GM12878 (cell line): ENCODE measurements around the gene KLRB1. TPM values are rescaled to one million over a fixed set of nuclear protein-coding genes. Genes with fewer than 3 reads are reported as not detected.

Source experiments
- ATAC-seq: fragments of 200-7000 bp; cut with Tn5 transposase; 3 replicates; pipeline ENCODE4 v1.9.1; 2020; ENCODE audit warnings: mild to moderate bottlenecking, moderate library complexity
- BruUV-seq: library from RNA; stranded (reverse); fragments of 400-500 nt; replicated peaks from 2 replicates; lab custom pipeline; 2021; lab: Mats Ljungman, UMichigan
- CTCF ChIA-PET: fragments of 300-600 bp; sonication (Branson Sonifier 250); formaldehyde crosslinking; extraction: SDS; loops from one replicate; lab custom pipeline; 2021; ENCODE audit warnings: inconsistent platforms; lab: Yijun Ruan, JAX
- POLR2A ChIA-PET: fragments of 350-600 bp; formaldehyde crosslinking; extraction: SDS; loops from one replicate; lab custom pipeline; 2021; ENCODE audit warnings: inconsistent platforms; lab: Charles Lee
- RAD21 ChIA-PET: fragments of 300-600 bp; sonication (Branson Sonifier 250); formaldehyde crosslinking; loops from one replicate; lab custom pipeline; 2023; ENCODE audit warnings: antibody characterized with exemption; ENCODE audit not compliant: unreplicated experiment; lab: Charles Lee
- SMC1A ChIA-PET: fragments of 300-600 bp; sonication (Branson Sonifier 250); formaldehyde crosslinking; loops from one replicate; lab custom pipeline; 2023; ENCODE audit not compliant: unreplicated experiment, uncharacterized antibody; lab: Charles Lee
- DNase-seq: peaks from one replicate; pipeline ENCODE4 v3.0.0-alpha.2; 2011; ENCODE audit warnings: low read depth, low spot score
- FAIRE-seq: peaks from 3 replicates; lab custom pipeline; 2011; peaks lifted over from hg19 to GRCh38; lab: Jason Lieb, UNC
- H2AFZ ChIP-seq: 2 replicates; pipeline ENCODE4 v1.6.0; 2011; ENCODE audit warnings: low read depth, low read length, control low read depth; ENCODE audit not compliant: control insufficient read depth
- H3K27ac ChIP-seq: 2 replicates; pipeline ENCODE4 v1.5.1; 2011; ENCODE audit warnings: control low read depth; ENCODE audit not compliant: control insufficient read depth, insufficient read depth
- H3K27me3 ChIP-seq, 2 experiments: replicated peaks in 1 of 2; 2 replicates each; pipeline versions ENCODE4 v1.6.0 to v1.6.1; 2011; ENCODE audit warnings: low read length in 1 of 2; ENCODE audit not compliant: control insufficient read depth in 2 of 2, insufficient read depth in 2 of 2
- H3K36me3 ChIP-seq, 2 experiments: 2 replicates each; pipeline ENCODE4 v1.5.1; 2011; ENCODE audit warnings: low read length in 1 of 2; ENCODE audit not compliant: control insufficient read depth in 2 of 2, insufficient read depth in 2 of 2
- H3K4me1 ChIP-seq: 2 replicates; pipeline ENCODE4 v1.6.1; 2011; ENCODE audit warnings: mild to moderate bottlenecking, low read length, moderate library complexity, mixed read lengths; ENCODE audit not compliant: control insufficient read depth, insufficient read depth
- H3K4me2 ChIP-seq: 2 replicates; pipeline ENCODE4 v1.6.0; 2011; ENCODE audit warnings: control low read depth; ENCODE audit not compliant: control insufficient read depth, insufficient read depth
- H3K4me3 ChIP-seq: fragments of 200-600 bp; sonication (generic); 2 replicates; pipeline ENCODE4 v1.5.1; 2016
- H3K79me2 ChIP-seq: 2 replicates; pipeline ENCODE4 v1.6.0; 2011; ENCODE audit warnings: low read length; ENCODE audit not compliant: control insufficient read depth, insufficient read depth
- H3K9ac ChIP-seq: 2 replicates; pipeline ENCODE4 v1.8.0; 2011; ENCODE audit warnings: low read length, control low read depth, mixed read lengths; ENCODE audit not compliant: control insufficient read depth, insufficient read depth
- H3K9me3 ChIP-seq: replicated peaks from 3 replicates; pipeline ENCODE4 v1.5.1; 2011; ENCODE audit warnings: mild to moderate bottlenecking, low read length; ENCODE audit not compliant: control insufficient read depth, insufficient read depth
- H4K20me1 ChIP-seq: 2 replicates; pipeline ENCODE4 v1.6.0; 2011; ENCODE audit not compliant: control insufficient read depth, insufficient read depth
- CTCF ChIP-seq, 3 experiments: IDR thresholded peaks in 2 of 3; conservative IDR thresholded peaks in 1 of 3; 2 replicates each; pipeline ENCODE4 v1.5.1; 2011; ENCODE audit warnings: low read depth in 3 of 3, low read length in 3 of 3, mild to moderate bottlenecking in 3 of 3, control low read depth in 2 of 3, moderate library complexity in 2 of 3, inconsistent platforms in 1 of 3, mixed read lengths in 1 of 3; ENCODE audit not compliant: control insufficient read depth in 2 of 3, insufficient read depth in 1 of 3; ENCODE audit errors: extremely low read depth in 1 of 3
- FOXM1 ChIP-seq: IDR thresholded peaks from 2 replicates; pipeline ENCODE4 v1.6.1; 2012; ENCODE audit warnings: low read depth, mild to moderate bottlenecking, inconsistent platforms, low read length, moderate library complexity
- NR2F1 ChIP-seq: fragments of 450-650 bp; conservative IDR thresholded peaks from 2 replicates; pipeline ENCODE4 v1.6.1; 2017; ENCODE audit warnings: mild to moderate bottlenecking
- PML ChIP-seq: IDR thresholded peaks from 2 replicates; pipeline ENCODE4 v1.6.1; 2012; ENCODE audit warnings: low read length, inconsistent platforms
- RAD21 ChIP-seq: IDR thresholded peaks from 2 replicates; pipeline ENCODE4 v1.6.1; 2011; ENCODE audit warnings: mild to moderate bottlenecking, low read depth, low read length, moderate library complexity; ENCODE audit not compliant: insufficient read depth
- SKIL ChIP-seq: fragments of 450-650 bp; IDR thresholded peaks from 2 replicates; pipeline ENCODE4 v1.6.1; 2017; ENCODE audit warnings: mild to moderate bottlenecking, low read depth, inconsistent platforms; ENCODE audit not compliant: poor library complexity, severe bottlenecking
- SMC3 ChIP-seq: IDR thresholded peaks from 2 replicates; pipeline ENCODE4 v1.6.1; 2011; ENCODE audit warnings: low read length, improper control_type of control experiment, borderline replicate concordance
- ZNF592 ChIP-seq: fragments of 450-650 bp; IDR thresholded peaks from 2 replicates; pipeline ENCODE4 v1.6.1; 2017; ENCODE audit warnings: mild to moderate bottlenecking, moderate library complexity
- WGBS: methylation state at CpG from one replicate; pipeline ENCODE4 v1.1.6; 2016; ENCODE audit warnings: low lambda C conversion rate; ENCODE audit not compliant: insufficient replicate concordance, insufficient coverage; ENCODE audit errors: missing lambda C conversion rate; 5-methylcytosine and 5-hydroxymethylcytosine counted together
- in situ Hi-C: fragments of 300-500 bp; cut with MboI; formaldehyde crosslinking; loops from 9 replicates; pipeline ENCODE4 v1.14.3; 2018; ENCODE audit warnings: mixed read lengths
- intact Hi-C: fragments of 100-400 bp; cut with micrococcal nuclease; formaldehyde crosslinking; loops from one replicate; pipeline ENCODE4 v1.14.2; 2022; ENCODE audit not compliant: unreplicated experiment
- polyA plus RNA-seq, 11 experiments: library from polyadenylated mRNA; depleted of rRNA in 4 of 11; unstranded in 6 of 11; stranded (reverse) in 5 of 11; fragments of >200 nt; fragmentation: Nextera tagmentation in 4 of 11; fragmentation: Illumina TruSeq in 1 of 11; extraction: Ambion mirVana in 4 of 11; extraction: Trizol in 1 of 11; gene quantifications; 1 replicate in 1 of 11; 2 replicates in 10 of 11; pipeline versions ENCODE4 v1.2.1 to v1.2.3, GENCODE V29; 2011 to 2016; ENCODE audit warnings: inconsistent platforms in 2 of 11, missing spikeins in 2 of 11, low read depth in 1 of 11
- total RNA-seq, 4 experiments: library from RNA; depleted of rRNA in 3 of 4; stranded (reverse); fragments of >200 nt in 3 of 4; fragmentation: Illumina TruSeq in 1 of 4; extraction: Trizol in 1 of 4; gene quantifications; 2 replicates each; pipeline versions ENCODE4 v1.2.1 to v1.2.3, GENCODE V29; 2013 to 2021

Gene KLRB1
- total and polyA plus RNA-seq, 10 of the 15 experiments (the other 5 are each of a cell fraction or from before 2014, with no cell fraction given) = not detected

- peak; percentile 92 for FAIRE-seq
- Histone ChIP-seq H3K27ac (no peak overlapping the region), H2AFZ (peak overlapping the region; percentile 21), H3K4me2 (0 out of 2 replicates have a peak overlapping the region, but pooled peaks have one; percentile 22), H3K9ac (no peak overlapping the region), H3K36me3 (no peaks in the 10 kb centered on the region), H3K4me1 (peaks cover 15% of the 10 kb centered on the region; the same call in 1 of the 2 replicates), H3K79me2 (no peaks in the 10 kb centered on the region; the same call in 1 of the 2 replicates), H4K20me1 (no peaks in the 10 kb centered on the region), H3K4me3 (no peak overlapping the region), H3K9me3 (no peaks in the 10 kb centered on the region; the same call in 2 of the 3 replicates), H3K27me3 (no peaks in the 10 kb centered on the region)
- peak; percentile 79 for ATAC-seq
- intact Hi-C loops (loop anchor here (1.0 to 5.0 kb wide), 3 partner anchors 74 to 303 kb away; no protein-coding TSS in a partner anchor), in situ Hi-C loops (no loop called here)
- WGBS = 18% methylated on average over 2 of the region's 2 CpGs
- POLR2A ChIA-PET = interaction anchor here (0.6 kb wide), 1 partner anchor 1618 kb away, joined by 3 read pairs; no protein-coding TSS in a partner anchor
- TF ChIP-seq PML (no peak), SKIL (peak; percentile 47), RAD21 (peak; percentile 91), FOXM1 (0 out of 2 replicates have a peak, but pooled peaks have one; percentile 34), NR2F1 (no peak), ZNF592 (no peak), SMC3 (peak; percentile 81; the same call in 1 of the 2 replicates), CTCF (IDR thresholded peaks at IDR 0.05 in 2 of 3, conservative IDR thresholded peaks at IDR 0.05 in 1 of 3; ENCODE audit: control insufficient read depth in 2 of 3, extremely low read depth in 1 of 3, insufficient read depth in 1 of 3, low read depth in 3 of 3, low read length in 3 of 3) (peak; percentile 52 to 71 (median 61); a peak in 5 of 6 replicates)
- RAD21 ChIA-PET = interaction anchor here (0.6 to 3.2 kb wide), 9 partner anchors 74 to 305 kb away, joined by 3 to 32 read pairs (median 4); no protein-coding TSS in a partner anchor
- no peak for DNase-seq
- SMC1A ChIA-PET = interaction anchor here (0.9 to 11.3 kb wide), 9 partner anchors 9 to 163 kb away, joined by 3 to 100 read pairs (median 6); no protein-coding TSS in a partner anchor
- BruUV-seq = no TSS peak
- CTCF ChIA-PET = interaction anchor here (0.6 to 11.5 kb wide), 20 partner anchors 9 to 303 kb away, joined by 3 to 159 read pairs (median 4); no protein-coding TSS in a partner anchor
Measured at GRCh38 chr12:9634177-9634803, 26.6 kb upstream of the KLRB1 start.
